Liver (tissue), 9 donors: ENCODE data around the gene PFKL. TPM values are rescaled to one million over a fixed set of nuclear protein-coding genes. Genes with fewer than 3 reads are reported as not detected.

ENCODE experiments used
- DNase-seq: peaks from one replicate; pipeline ENCODE4 v3.0.0-alpha.2; 2017; ENCODE audit warnings: low spot score
- H3K27ac ChIP-seq, 2 donors: one replicate each; pipeline ENCODE4 v1.7.0; 2013; ENCODE audit warnings: inconsistent platforms in 2 of 2, low read length in 2 of 2, control low read depth in 1 of 2, low read depth in 1 of 2, mild to moderate bottlenecking in 1 of 2
- H3K27me3 ChIP-seq, 4 donors: one replicate each; pipeline versions ENCODE4 v1.6.1 to v1.7.0; 2013; ENCODE audit warnings: low read length in 3 of 4, inconsistent platforms in 1 of 4, mild to moderate bottlenecking in 1 of 4, moderate library complexity in 1 of 4; ENCODE audit not compliant: control insufficient read depth in 4 of 4, insufficient read depth in 4 of 4
- H3K36me3 ChIP-seq, 4 donors: one replicate each; pipeline versions ENCODE4 v1.6.1 to v1.7.0; 2013; ENCODE audit warnings: low read length in 3 of 4, mild to moderate bottlenecking in 3 of 4, low read depth in 1 of 4, moderate library complexity in 1 of 4; ENCODE audit not compliant: control insufficient read depth in 4 of 4, insufficient read depth in 3 of 4
- H3K4me1 ChIP-seq, 4 donors: one replicate each; pipeline versions ENCODE4 v1.6.1 to v1.7.0; 2013; ENCODE audit warnings: low read length in 3 of 4, mild to moderate bottlenecking in 3 of 4, moderate library complexity in 1 of 4; ENCODE audit not compliant: control insufficient read depth in 4 of 4, insufficient read depth in 4 of 4
- H3K4me3 ChIP-seq, 3 donors: one replicate each; pipeline versions ENCODE4 v1.6.1 to v1.7.0; 2013; ENCODE audit warnings: low read length in 3 of 3, control low read depth in 1 of 3, low read depth in 1 of 3, mild to moderate bottlenecking in 1 of 3
- H3K9ac ChIP-seq, 2 donors: one replicate each; pipeline ENCODE4 v1.7.0; 2013; ENCODE audit warnings: low read length in 2 of 2, mild to moderate bottlenecking in 2 of 2, moderate library complexity in 2 of 2, control low read depth in 1 of 2, low read depth in 1 of 2
- H3K9me3 ChIP-seq, 4 donors: one replicate each; pipeline versions ENCODE4 v1.6.1 to v1.7.0; 2013; ENCODE audit warnings: low read length in 3 of 4; ENCODE audit not compliant: control insufficient read depth in 4 of 4
- ATF3 ChIP-seq: IDR thresholded peaks from 2 replicates; pipeline ENCODE4 v1.6.1; 2016; ENCODE audit warnings: antibody characterized with exemption
- CTCF ChIP-seq: fragments of 150-350 bp; IDR thresholded peaks from 2 replicates; pipeline ENCODE4 v1.5.1; 2017; ENCODE audit warnings: improper control_type of control experiment, low read depth, low read length; ENCODE audit not compliant: missing input control
- EGR1 ChIP-seq, 2 donors: IDR thresholded peaks; 2 replicates each; pipeline ENCODE4 v1.6.1; 2016 to 2018; ENCODE audit warnings: antibody characterized with exemption in 2 of 2, low read depth in 2 of 2
- FOXA1 ChIP-seq: IDR thresholded peaks from 2 replicates; pipeline ENCODE4 v1.6.1; 2016; ENCODE audit warnings: antibody characterized with exemption
- FOXA2 ChIP-seq: IDR thresholded peaks from 2 replicates; pipeline ENCODE4 v1.6.1; 2016; ENCODE audit warnings: antibody characterized with exemption
- GABPA ChIP-seq, 2 donors: IDR thresholded peaks in 1 of 2; conservative IDR thresholded peaks in 1 of 2; 2 replicates each; pipeline ENCODE4 v1.6.1; 2016; ENCODE audit warnings: antibody characterized with exemption in 2 of 2, mild to moderate bottlenecking in 1 of 2, moderate library complexity in 1 of 2
- HNF4A ChIP-seq, 2 donors: conservative IDR thresholded peaks; 2 replicates each; pipeline ENCODE4 v1.6.1; 2016; ENCODE audit warnings: antibody characterized with exemption in 2 of 2, mild to moderate bottlenecking in 2 of 2
- HNF4G ChIP-seq: IDR thresholded peaks from 2 replicates; pipeline ENCODE4 v1.6.1; 2016; ENCODE audit warnings: antibody characterized with exemption
- JUND ChIP-seq, 2 donors: IDR thresholded peaks; 2 replicates each; pipeline ENCODE4 v1.6.1; 2016; ENCODE audit warnings: antibody characterized with exemption in 2 of 2
- MAX ChIP-seq: IDR thresholded peaks from 2 replicates; pipeline ENCODE4 v1.6.1; 2016; ENCODE audit warnings: antibody characterized with exemption
- NR2F2 ChIP-seq: IDR thresholded peaks from 2 replicates; pipeline ENCODE4 v1.6.1; 2016; ENCODE audit warnings: antibody characterized with exemption
- RAD21 ChIP-seq, 2 donors: IDR thresholded peaks; 2 replicates each; pipeline ENCODE4 v1.6.1; 2016; ENCODE audit warnings: antibody characterized with exemption in 2 of 2, mild to moderate bottlenecking in 2 of 2
- REST ChIP-seq: IDR thresholded peaks from 2 replicates; pipeline ENCODE4 v1.6.1; 2016; ENCODE audit warnings: antibody characterized with exemption, mild to moderate bottlenecking
- RXRA ChIP-seq, 2 donors: IDR thresholded peaks; 2 replicates each; pipeline ENCODE4 v1.6.1; 2017 to 2018; ENCODE audit warnings: antibody characterized with exemption in 2 of 2, mild to moderate bottlenecking in 1 of 2
- SP1 ChIP-seq: IDR thresholded peaks from 2 replicates; pipeline ENCODE4 v1.6.1; 2018; ENCODE audit warnings: antibody characterized with exemption, mild to moderate bottlenecking
- TAF1 ChIP-seq: conservative IDR thresholded peaks from 2 replicates; pipeline ENCODE4 v1.6.1; 2016; ENCODE audit warnings: antibody characterized with exemption, mild to moderate bottlenecking
- YY1 ChIP-seq: IDR thresholded peaks from 2 replicates; pipeline ENCODE4 v1.6.1; 2016; ENCODE audit warnings: antibody characterized with exemption, mild to moderate bottlenecking
- ZBTB33 ChIP-seq: IDR thresholded peaks from 2 replicates; pipeline ENCODE4 v1.6.1; 2016; ENCODE audit warnings: antibody characterized with exemption
- WGBS: extraction: QIAGEN DNeasy Blood & Tissue Kit; methylation state at CpG from one replicate; pipeline ENCODE4 v1.1.7; 2013; 5-methylcytosine and 5-hydroxymethylcytosine counted together
- polyA plus RNA-seq, 2 donors: library from polyadenylated mRNA; stranded (reverse) in 1 of 2; unstranded in 1 of 2; fragments of 200-250 nt in 1 of 2; fragments of >200 nt in 1 of 2; fragmentation: Nextera tagmentation in 1 of 2; extraction: Ambion mirVana in 1 of 2; gene quantifications; one replicate each; pipeline versions ENCODE4 v1.2.1 to v1.2.3, GENCODE V29; 2013 to 2015
- total RNA-seq, 2 donors: library from RNA; depleted of rRNA; stranded (reverse); fragments of >200 nt; gene quantifications; one replicate each; pipeline ENCODE4 v1.2.3, GENCODE V29; 2014
- donor health status: healthy.
- donor health status: healthy.
- donor health status: healthy.
- donor health status: healthy.
- donor health status: healthy.

The PFKL gene
- total and polyA plus RNA-seq, 4 donors = 48.1 to 98.4 (median 81.0) TPM

- no peak overlapping the region for H3K4me3 ChIP-seq
- TF ChIP-seq CTCF = no peak
- TF ChIP-seq HNF4A (conservative IDR thresholded peaks at IDR 0.05) = no peak
- no peak for TF ChIP-seq ATF3
- no peak for TF ChIP-seq FOXA1
- TF ChIP-seq RXRA (IDR thresholded peaks at IDR 0.05) = no peak
- no peak for TF ChIP-seq NR2F2
- no peak for TF ChIP-seq ZBTB33
- no peak for TF ChIP-seq SP1
- TF ChIP-seq HNF4G = no peak
- TF ChIP-seq FOXA2 = no peak
- no peak for TF ChIP-seq EGR1 (IDR thresholded peaks at IDR 0.05; ENCODE audit: low read depth in 2 of 2)
- no peak for TF ChIP-seq JUND (IDR thresholded peaks at IDR 0.05)
- TF ChIP-seq YY1 = no peak
- no peak for TF ChIP-seq RAD21 (IDR thresholded peaks at IDR 0.05)
- TF ChIP-seq TAF1 = no peak
- no peak for TF ChIP-seq GABPA (IDR thresholded peaks at IDR 0.05 in 1 of 2, conservative IDR thresholded peaks at IDR 0.05 in 1 of 2)
- TF ChIP-seq MAX = no peak
- TF ChIP-seq REST = no peak
- no peaks in the 10 kb centered on the region for H3K36me3 ChIP-seq
- no peaks in the 10 kb centered on the region for H3K27me3 ChIP-seq
- peak; percentile 30 for DNase-seq
- H3K9ac ChIP-seq = no peak overlapping the region
- no peaks in the 10 kb centered on the region for H3K4me1 ChIP-seq
- no peak overlapping the region for H3K27ac ChIP-seq
- no peaks in the 10 kb centered on the region for H3K9me3 ChIP-seq
- WGBS = 82% methylated on average over 18 of the region's 18 CpGs
Observed at GRCh38 chr21:44263221-44263760, 36.6 kb upstream of the PFKL start.
